Skeletal muscle tissue (tissue), 4 donors: ENCODE data around the gene METTL13. TPM values are rescaled to one million over a fixed set of nuclear protein-coding genes. Genes with fewer than 3 reads are reported as not detected.

ENCODE experiments used
- H3K27ac ChIP-seq: one replicate; pipeline ENCODE4 v1.7.0; 2013; ENCODE audit warnings: mild to moderate bottlenecking, low read depth, low read length, inconsistent platforms
- H3K27me3 ChIP-seq, 3 donors: one replicate each; pipeline ENCODE4 v1.7.0; 2013; ENCODE audit warnings: low read length in 3 of 3; ENCODE audit not compliant: control insufficient read depth in 3 of 3, insufficient read depth in 3 of 3
- H3K36me3 ChIP-seq, 3 donors: one replicate each; pipeline ENCODE4 v1.7.0; 2013; ENCODE audit warnings: low read length in 3 of 3; ENCODE audit not compliant: control insufficient read depth in 3 of 3, insufficient read depth in 3 of 3
- H3K4me1 ChIP-seq, 3 donors: one replicate each; pipeline ENCODE4 v1.7.0; 2013; ENCODE audit warnings: low read length in 3 of 3, mild to moderate bottlenecking in 3 of 3; ENCODE audit not compliant: control insufficient read depth in 3 of 3, insufficient read depth in 3 of 3
- H3K4me3 ChIP-seq, 3 donors: one replicate each; pipeline ENCODE4 v1.7.0; 2013; ENCODE audit warnings: low read length in 3 of 3
- H3K9ac ChIP-seq, 3 donors: one replicate each; pipeline ENCODE4 v1.7.0; 2013; ENCODE audit warnings: low read length in 3 of 3, mild to moderate bottlenecking in 3 of 3, moderate library complexity in 2 of 3, low read depth in 1 of 3
- H3K9me3 ChIP-seq, 3 donors: one replicate each; pipeline ENCODE4 v1.7.0; 2013; ENCODE audit warnings: low read length in 3 of 3; ENCODE audit not compliant: control insufficient read depth in 3 of 3
- total RNA-seq: library from RNA; depleted of rRNA; stranded (reverse); fragments of >200 nt; gene quantifications from one replicate; pipeline ENCODE4 v1.2.3, GENCODE V29; 2014
- donor health status: Osteomylitis.

Gene METTL13
- total RNA-seq, 1 donor from 2014 or later: 11.0 TPM

GRCh38 chr1:171787686-171788480 is 6.4 kb downstream of the METTL13 start:
- Histone ChIP-seq H3K36me3 (peaks cover 59 to 85% (median 82%) of the 10 kb centered on the region in 3 donors), H3K27ac (no peak overlapping the region), H3K27me3 (no peaks in the 10 kb centered on the region), H3K4me1 (peaks cover 23 to 31% (median 28%) of the 10 kb centered on the region in 3 donors), H3K4me3 (no peak overlapping the region), H3K9me3 (no peaks in the 10 kb centered on the region), H3K9ac (no peak overlapping the region)

- Histone ChIP-seq H3K9me3 (no peaks in the 10 kb centered on the region), H3K27ac (no peak overlapping the region), H3K27me3 (no peaks in the 10 kb centered on the region), H3K36me3 (peaks cover 58 to 86% (median 84%) of the 10 kb centered on the region in 3 donors), H3K4me1 (peaks cover 19 to 23% (median 20%) of the 10 kb centered on the region in 3 donors), H3K4me3 (no peak overlapping the region), H3K9ac (peak overlapping the region in 1 of 3 donors; percentile 23)
Observed at GRCh38 chr1:171788696-171789095, 7.2 kb downstream of the METTL13 start.

- Histone ChIP-seq H3K9ac (no peak overlapping the region), H3K36me3 (peaks cover 60 to 86% (median 80%) of the 10 kb centered on the region in 3 donors), H3K9me3 (peaks cover 0 to 1% (median 0%) of the 10 kb centered on the region in 3 donors), H3K27ac (no peak overlapping the region), H3K4me1 (peaks cover 8 to 10% (median 9%) of the 10 kb centered on the region in 3 donors), H3K27me3 (no peaks in the 10 kb centered on the region), H3K4me3 (no peak overlapping the region)
Observed at GRCh38 chr1:171790318-171790717, 8.9 kb downstream of the METTL13 start.

- no peak overlapping the region for H3K4me3 ChIP-seq
- H3K9me3 ChIP-seq: peaks cover 0 to 1% (median 0%) of the 10 kb centered on the region in 3 donors
- H3K27ac ChIP-seq: no peak overlapping the region
- no peaks in the 10 kb centered on the region for H3K4me1 ChIP-seq
- no peaks in the 10 kb centered on the region for H3K27me3 ChIP-seq
- H3K36me3 ChIP-seq: peaks cover 58 to 86% (median 77%) of the 10 kb centered on the region in 3 donors
- no peak overlapping the region for H3K9ac ChIP-seq
Observed at GRCh38 chr1:171792656-171793369, 11.4 kb downstream of the METTL13 start.

- H3K4me3 ChIP-seq: no peak overlapping the region
- H3K27ac ChIP-seq: no peak overlapping the region
- H3K9me3 ChIP-seq: peaks cover 0 to 1% (median 0%) of the 10 kb centered on the region in 3 donors
- peaks cover 52 to 83% (median 69%) of the 10 kb centered on the region in 3 donors for H3K36me3 ChIP-seq
- no peak overlapping the region for H3K9ac ChIP-seq
- no peaks in the 10 kb centered on the region for H3K4me1 ChIP-seq
- no peaks in the 10 kb centered on the region for H3K27me3 ChIP-seq
Observed at GRCh38 chr1:171793636-171794035, 12.2 kb downstream of the METTL13 start.

GRCh38 chr1:171794085-171794484 is 12.6 kb downstream of the METTL13 start:
- H3K4me1 ChIP-seq: no peaks in the 10 kb centered on the region
- no peak overlapping the region for H3K27ac ChIP-seq
- no peak overlapping the region for H3K4me3 ChIP-seq
- peaks cover 0 to 1% (median 0%) of the 10 kb centered on the region in 3 donors for H3K9me3 ChIP-seq
- no peak overlapping the region for H3K9ac ChIP-seq
- H3K27me3 ChIP-seq: no peaks in the 10 kb centered on the region
- peaks cover 49 to 80% (median 67%) of the 10 kb centered on the region in 3 donors for H3K36me3 ChIP-seq

- Histone ChIP-seq H3K27ac (no peak overlapping the region), H3K4me3 (no peak overlapping the region), H3K27me3 (no peaks in the 10 kb centered on the region), H3K36me3 (peaks cover 32 to 59% (median 42%) of the 10 kb centered on the region in 3 donors), H3K4me1 (peaks cover 0 to 3% (median 0%) of the 10 kb centered on the region in 3 donors), H3K9ac (no peak overlapping the region), H3K9me3 (peaks cover 0 to 1% (median 0%) of the 10 kb centered on the region in 3 donors)
Observed at GRCh38 chr1:171796592-171796991, 15.1 kb downstream of the METTL13 start.

GRCh38 chr1:171798311-171798710 is 16.9 kb downstream of the METTL13 start:
- Histone ChIP-seq H3K9me3 (peaks cover 0 to 1% (median 0%) of the 10 kb centered on the region in 3 donors), H3K27ac (no peak overlapping the region), H3K36me3 (peaks cover 24 to 43% (median 25%) of the 10 kb centered on the region in 3 donors), H3K27me3 (no peaks in the 10 kb centered on the region), H3K9ac (no peak overlapping the region), H3K4me3 (no peak overlapping the region), H3K4me1 (peaks cover 0 to 3% (median under 1%) of the 10 kb centered on the region in 3 donors)

GRCh38 chr1:171798765-171799164 is 17.3 kb downstream of the METTL13 start:
- Histone ChIP-seq H3K9ac (no peak overlapping the region), H3K9me3 (peaks cover 0 to 1% (median 0%) of the 10 kb centered on the region in 3 donors), H3K27me3 (no peaks in the 10 kb centered on the region), H3K4me3 (no peak overlapping the region), H3K4me1 (peaks cover 0 to 5% (median 3%) of the 10 kb centered on the region in 3 donors), H3K27ac (no peak overlapping the region), H3K36me3 (peaks cover 24 to 40% (median 24%) of the 10 kb centered on the region in 3 donors)
